Nephron (organoid): Measurements from ENCODE around the gene CD46.

Experiments used
- H3K27ac Mint-ChIP-seq, 3 experiments: 2 replicates each; pipeline ENCODE4 v1.8.0; 2020; ENCODE audit warnings: mixed read lengths in 3 of 3, mild to moderate bottlenecking in 2 of 3, moderate library complexity in 1 of 3
- H3K27me3 Mint-ChIP-seq: 2 replicates; pipeline ENCODE4 v1.8.0; 2021; ENCODE audit warnings: low read depth, mild to moderate bottlenecking, moderate library complexity, mixed read lengths
- H3K36me3 Mint-ChIP-seq: 2 replicates; pipeline ENCODE4 v1.8.0; 2020; ENCODE audit warnings: low read depth, mixed read lengths
- H3K4me1 Mint-ChIP-seq: 2 replicates; pipeline ENCODE4 v1.8.0; 2020; ENCODE audit warnings: mixed read lengths
- H3K4me3 Mint-ChIP-seq, 3 experiments: 2 replicates each; pipeline ENCODE4 v1.8.0; 2020; ENCODE audit warnings: mild to moderate bottlenecking in 3 of 3, mixed read lengths in 3 of 3, moderate library complexity in 2 of 3
- H3K9me3 Mint-ChIP-seq: 2 replicates; pipeline ENCODE4 v1.8.0; 2020; ENCODE audit warnings: mixed read lengths
- CTCF ChIP-seq, 3 experiments: fragments of 200-600 bp; sonication (generic); IDR thresholded peaks; one replicate each; pipeline ENCODE4 v1.5.0; 2021; ENCODE audit warnings: antibody characterized with exemption in 3 of 3; ENCODE audit not compliant: unreplicated experiment in 3 of 3

The CD46 gene

DNA sequence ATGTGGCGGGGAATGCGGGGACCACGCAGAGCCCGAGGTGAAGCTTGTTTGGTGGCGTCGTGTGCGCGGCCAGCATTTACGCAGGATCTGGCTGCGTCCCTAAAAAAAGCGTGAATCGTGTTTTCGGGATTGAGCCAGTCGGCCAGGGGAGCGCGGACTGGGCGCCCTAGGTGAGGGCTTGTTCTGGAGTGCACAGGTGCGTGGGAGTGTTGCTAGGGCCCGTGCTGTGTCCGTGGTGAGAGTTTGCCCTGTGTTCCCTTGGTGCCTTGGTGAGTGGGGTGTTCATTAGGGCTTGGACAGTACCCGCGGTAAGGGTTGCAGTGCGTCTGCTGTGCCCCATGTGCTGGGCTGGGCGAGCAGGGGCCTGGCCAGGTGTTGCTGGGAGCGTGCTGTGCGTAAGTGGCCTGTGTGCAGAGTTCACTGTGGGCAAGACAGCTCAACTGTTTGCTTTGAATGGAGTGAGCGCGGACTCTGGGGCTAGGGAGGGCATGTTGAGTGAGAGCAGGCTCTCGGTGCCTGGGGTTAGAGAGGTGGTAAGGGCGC is 673 bp downstream of the CD46 start:
- Mint-ChIP-seq H3K4me3 (peak overlapping the region; percentile 99), H3K4me1 (peaks cover 58% of the 10 kb centered on the region), H3K9me3 (no peaks in the 10 kb centered on the region), H3K27me3 (no peaks in the 10 kb centered on the region), H3K27ac (peak overlapping the region; percentile 98 to 99 (median 98)), H3K36me3 (peaks cover 16% of the 10 kb centered on the region)
- TF ChIP-seq CTCF (IDR thresholded peaks at IDR 0.05; ENCODE audit: unreplicated experiment in 3 of 3) = no peak

GRCh38 chr1:207753611-207754010 is 1.8 kb downstream of the CD46 start:
- no peaks in the 10 kb centered on the region for H3K27me3 Mint-ChIP-seq
- H3K4me3 Mint-ChIP-seq = peak overlapping the region; percentile 99
- H3K27ac Mint-ChIP-seq = peak overlapping the region in 2 of 3 experiments; percentile 45 to 81
- H3K9me3 Mint-ChIP-seq = no peaks in the 10 kb centered on the region
- peaks cover 56% of the 10 kb centered on the region for H3K4me1 Mint-ChIP-seq
- TF ChIP-seq CTCF (IDR thresholded peaks at IDR 0.05; ENCODE audit: unreplicated experiment in 3 of 3) = no peak
- peaks cover 23% of the 10 kb centered on the region for H3K36me3 Mint-ChIP-seq

- TF ChIP-seq CTCF (IDR thresholded peaks at IDR 0.05; ENCODE audit: unreplicated experiment in 3 of 3) = no peak
- Mint-ChIP-seq H3K36me3 (peaks cover 27% of the 10 kb centered on the region), H3K9me3 (no peaks in the 10 kb centered on the region), H3K4me1 (peaks cover 52% of the 10 kb centered on the region), H3K4me3 (peak overlapping the region; percentile 99), H3K27me3 (no peaks in the 10 kb centered on the region), H3K27ac (peak overlapping the region in 2 of 3 experiments; percentile 56 to 81)
These were observed 2.2 kb downstream of the CD46 start for GRCh38 chr1:207754011-207754410.

- peaks cover 38% of the 10 kb centered on the region for H3K36me3 Mint-ChIP-seq
- peak overlapping the region in 1 of 3 experiments; percentile 21 for H3K27ac Mint-ChIP-seq
- no peaks in the 10 kb centered on the region for H3K27me3 Mint-ChIP-seq
- no peak for TF ChIP-seq CTCF (IDR thresholded peaks at IDR 0.05; ENCODE audit: unreplicated experiment in 3 of 3)
- peaks cover 45% of the 10 kb centered on the region for H3K4me1 Mint-ChIP-seq
- H3K4me3 Mint-ChIP-seq = peak overlapping the region in 1 of 3 experiments; percentile 2
- H3K9me3 Mint-ChIP-seq = no peaks in the 10 kb centered on the region
These were observed 3.3 kb downstream of the CD46 start for GRCh38 chr1:207754974-207755700.

DNA sequence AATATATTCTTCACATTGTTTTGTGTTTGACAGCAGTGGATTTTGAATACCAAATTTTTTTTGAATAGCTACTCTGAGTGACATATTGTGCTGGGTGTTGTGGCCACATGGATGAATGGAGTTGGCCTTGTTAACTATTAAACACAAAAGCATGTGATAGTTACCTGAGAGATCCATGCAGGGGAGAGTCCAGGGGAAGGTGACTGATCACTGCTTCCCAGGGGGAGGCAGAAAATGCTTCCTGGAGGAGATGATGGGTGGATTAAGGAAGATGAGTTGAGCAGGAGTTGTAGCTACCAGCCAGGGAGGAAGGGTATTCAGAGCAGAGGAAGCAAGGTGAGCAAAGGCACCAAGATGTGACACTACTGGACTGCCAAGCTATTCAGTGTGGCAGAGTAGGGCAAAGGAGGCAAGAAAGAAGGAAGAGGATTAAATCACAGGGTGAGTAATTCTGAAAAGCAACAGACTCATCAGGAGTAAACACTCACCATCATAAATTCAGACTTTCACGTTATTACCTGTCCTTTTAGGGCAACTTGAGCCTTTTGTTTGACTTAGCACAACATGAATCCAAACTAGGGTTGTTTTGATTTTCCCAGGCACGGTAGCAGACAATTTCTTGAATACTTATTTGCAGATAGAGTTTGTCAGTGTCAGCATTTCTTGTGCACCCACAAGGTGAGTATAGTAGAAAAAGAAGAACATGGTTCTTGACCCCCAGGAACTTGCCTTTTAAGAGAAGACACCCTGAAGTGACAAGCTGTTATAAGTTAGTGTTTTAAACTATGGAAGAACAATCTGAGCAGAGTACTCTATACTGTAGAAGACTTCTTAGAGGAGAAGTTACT is 4.2 kb downstream of the CD46 start:
- H3K27ac Mint-ChIP-seq = peak overlapping the region in 2 of 3 experiments; percentile 15 to 81
- peak overlapping the region in 1 of 3 experiments; percentile 1 for H3K4me3 Mint-ChIP-seq
- TF ChIP-seq CTCF (IDR thresholded peaks at IDR 0.05; ENCODE audit: unreplicated experiment in 3 of 3) = no peak
- peaks cover 39% of the 10 kb centered on the region for H3K4me1 Mint-ChIP-seq
- peaks cover 2% of the 10 kb centered on the region for H3K9me3 Mint-ChIP-seq
- H3K36me3 Mint-ChIP-seq = peaks cover 48% of the 10 kb centered on the region
- H3K27me3 Mint-ChIP-seq = no peaks in the 10 kb centered on the region
